Mucosa of rectum (tissue), 2 donors: ENCODE data around the gene ARPIN.

ENCODE experiments used
- H3K27ac ChIP-seq, 2 donors: one replicate each; pipeline ENCODE4 v1.7.0; 2013; ENCODE audit warnings: inconsistent platforms in 2 of 2, low read depth in 2 of 2, low read length in 2 of 2
- H3K27me3 ChIP-seq, 2 donors: one replicate each; pipeline ENCODE4 v1.7.0; 2013; ENCODE audit warnings: low read length in 2 of 2; ENCODE audit not compliant: control insufficient read depth in 2 of 2, insufficient read depth in 2 of 2
- H3K36me3 ChIP-seq, 2 donors: one replicate each; pipeline ENCODE4 v1.7.0; 2013; ENCODE audit warnings: low read length in 2 of 2; ENCODE audit not compliant: control insufficient read depth in 2 of 2, insufficient read depth in 2 of 2
- H3K4me1 ChIP-seq, 2 donors: one replicate each; pipeline ENCODE4 v1.7.0; 2013; ENCODE audit warnings: low read length in 2 of 2, mild to moderate bottlenecking in 1 of 2; ENCODE audit not compliant: control insufficient read depth in 2 of 2, insufficient read depth in 2 of 2
- H3K4me3 ChIP-seq, 2 donors: one replicate each; pipeline ENCODE4 v1.7.0; 2013; ENCODE audit warnings: low read length in 2 of 2
- H3K9ac ChIP-seq, 2 donors: one replicate each; pipeline ENCODE4 v1.7.0; 2013; ENCODE audit warnings: low read length in 2 of 2, low read depth in 1 of 2, mild to moderate bottlenecking in 1 of 2
- H3K9me3 ChIP-seq, 2 donors: one replicate each; pipeline ENCODE4 v1.7.0; 2013; ENCODE audit warnings: low read length in 2 of 2; ENCODE audit not compliant: control insufficient read depth in 2 of 2
- donor health status: healthy.
- donor health status: Normal muscosa, but diverticular disease.

Gene ARPIN

GRCh38 chr15:89910891-89911626, 1.7 kb downstream of the ARPIN start:
- no peaks in the 10 kb centered on the region for H3K9me3 ChIP-seq
- H3K4me3 ChIP-seq, result peak overlapping the region; percentile 78 to 80
- no peak overlapping the region for H3K27ac ChIP-seq
- H3K4me1 ChIP-seq, result peaks cover 11 to 15% of the 10 kb centered on the region in 2 donors
- peaks cover 11 to 26% of the 10 kb centered on the region in 2 donors for H3K36me3 ChIP-seq
- no peaks in the 10 kb centered on the region for H3K27me3 ChIP-seq
- no peak overlapping the region for H3K9ac ChIP-seq

DNA sequence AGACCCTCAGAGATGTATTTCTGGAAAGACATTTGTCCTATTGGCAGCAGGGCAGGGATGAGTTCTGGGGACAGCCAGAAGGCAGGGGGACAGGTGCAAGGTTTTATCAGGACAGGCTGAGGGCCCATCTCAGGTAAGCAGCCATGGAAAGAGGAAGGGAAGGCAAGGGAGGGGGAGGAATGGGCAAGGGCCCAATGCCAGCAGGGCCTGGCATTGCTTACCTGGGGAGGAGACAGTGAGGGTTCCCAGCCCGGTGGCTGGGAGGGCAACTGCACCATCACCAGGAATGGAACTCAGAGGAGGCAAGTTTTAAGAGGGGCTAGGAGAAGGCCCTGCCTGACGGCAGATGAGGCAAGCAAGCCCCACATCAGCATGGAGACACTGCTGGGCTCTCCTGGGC, 3.1 kb downstream of the ARPIN start:
- Histone ChIP-seq H3K9me3 (no peaks in the 10 kb centered on the region), H3K9ac (peak overlapping the region in 1 of 2 donors; percentile 32), H3K27ac (no peak overlapping the region), H3K4me1 (peaks cover 11 to 15% of the 10 kb centered on the region in 2 donors), H3K36me3 (peaks cover 14 to 29% of the 10 kb centered on the region in 2 donors), H3K4me3 (no peak overlapping the region), H3K27me3 (no peaks in the 10 kb centered on the region)

DNA sequence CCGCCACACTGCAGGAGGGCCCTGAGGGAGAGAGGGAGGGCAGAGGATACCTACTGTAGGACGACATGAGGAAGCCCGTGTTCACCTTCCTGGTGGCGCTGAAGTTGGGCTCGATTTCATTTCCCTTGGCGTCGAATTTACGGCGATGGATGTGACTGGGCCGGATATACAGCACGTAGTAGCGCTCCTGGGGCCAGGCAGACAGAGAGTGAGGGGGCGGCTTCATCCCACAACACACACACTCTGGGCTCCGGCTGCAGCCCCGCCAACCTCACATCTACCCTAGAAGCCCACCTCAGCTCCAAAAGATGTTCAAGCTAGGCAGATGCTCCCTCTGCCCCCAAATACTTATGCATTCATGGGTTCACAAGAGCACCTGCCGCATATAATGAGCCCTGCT, 4.5 kb downstream of the ARPIN start:
- Histone ChIP-seq H3K36me3 (peaks cover 24 to 35% of the 10 kb centered on the region in 2 donors), H3K4me1 (peaks cover 11% of the 10 kb centered on the region in 2 donors), H3K9me3 (no peaks in the 10 kb centered on the region), H3K27ac (no peak overlapping the region), H3K27me3 (no peaks in the 10 kb centered on the region), H3K9ac (no peak overlapping the region), H3K4me3 (no peak overlapping the region)

GRCh38 chr15:89907289-89907688, 5.5 kb downstream of the ARPIN start:
- Histone ChIP-seq H3K4me1 (peaks cover 7 to 8% of the 10 kb centered on the region in 2 donors), H3K27ac (no peak overlapping the region), H3K9ac (no peak overlapping the region), H3K9me3 (no peaks in the 10 kb centered on the region), H3K27me3 (no peaks in the 10 kb centered on the region), H3K4me3 (no peak overlapping the region), H3K36me3 (peaks cover 31 to 42% of the 10 kb centered on the region in 2 donors)

DNA sequence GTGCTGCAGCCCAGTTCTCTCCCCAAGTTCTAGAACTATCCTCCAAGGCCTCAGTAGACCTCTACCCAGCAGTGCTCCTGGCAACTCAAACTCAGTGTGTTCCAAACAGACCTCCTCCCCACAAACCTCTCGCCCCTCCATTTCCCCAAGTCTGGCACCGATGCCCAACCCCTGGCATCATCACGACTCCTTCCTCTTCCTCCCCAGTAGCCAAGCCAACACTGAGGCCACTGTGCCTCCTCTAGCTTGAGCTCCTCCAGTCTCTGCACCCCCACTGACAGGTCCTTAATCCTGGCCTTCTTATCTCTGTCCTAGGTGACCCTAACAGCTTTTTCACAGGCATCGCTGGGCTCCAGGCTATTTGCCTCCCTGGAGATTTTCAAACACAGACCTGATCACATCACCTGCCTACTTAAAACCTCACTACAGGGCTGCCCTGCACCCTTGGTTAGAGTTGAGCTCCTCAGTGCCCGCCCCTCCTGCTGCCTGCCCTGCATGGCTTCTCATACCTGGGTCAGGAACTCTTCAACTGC, 6.8 kb downstream of the ARPIN start:
- Histone ChIP-seq H3K9ac (no peak overlapping the region), H3K9me3 (no peaks in the 10 kb centered on the region), H3K27me3 (no peaks in the 10 kb centered on the region), H3K27ac (no peak overlapping the region), H3K36me3 (peaks cover 33 to 50% of the 10 kb centered on the region in 2 donors), H3K4me1 (no peaks in the 10 kb centered on the region), H3K4me3 (no peak overlapping the region)

DNA sequence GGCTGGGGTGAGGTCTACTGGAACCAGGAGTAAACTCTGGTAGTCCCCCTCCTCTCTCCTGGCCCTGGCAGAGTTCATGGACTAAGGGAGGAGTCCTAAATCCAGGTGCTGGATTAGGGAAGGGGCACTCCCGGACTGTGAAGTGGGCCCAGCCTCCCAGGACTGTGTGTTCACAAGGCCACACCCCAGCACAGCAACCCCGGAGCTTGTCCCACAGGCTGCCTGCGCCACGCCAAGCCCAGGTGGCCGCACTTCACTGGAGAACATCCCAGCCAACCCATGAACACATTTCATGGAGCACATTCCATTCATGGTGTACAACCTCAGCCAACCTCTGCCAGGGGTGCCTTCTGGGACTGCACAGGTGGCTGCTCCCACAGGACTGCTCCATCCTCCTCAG, 8.2 kb downstream of the ARPIN start:
- Histone ChIP-seq H3K27ac (no peak overlapping the region), H3K36me3 (peaks cover 39 to 49% of the 10 kb centered on the region in 2 donors)

GRCh38 chr15:89903858-89904130, 9.0 kb downstream of the ARPIN start:
- Histone ChIP-seq H3K36me3 (peaks cover 35 to 47% of the 10 kb centered on the region in 2 donors), H3K9me3 (no peaks in the 10 kb centered on the region), H3K27ac (no peak overlapping the region), H3K27me3 (no peaks in the 10 kb centered on the region), H3K9ac (no peak overlapping the region), H3K4me1 (peaks cover 0 to 4% of the 10 kb centered on the region in 2 donors), H3K4me3 (no peak overlapping the region)

More for the DNA sequence above, 8.2 kb downstream of the ARPIN start:
- Histone ChIP-seq H3K4me1 (no peaks in the 10 kb centered on the region), H3K9ac (no peak overlapping the region), H3K4me3 (no peak overlapping the region), H3K9me3 (no peaks in the 10 kb centered on the region), H3K27me3 (no peaks in the 10 kb centered on the region)

DNA sequence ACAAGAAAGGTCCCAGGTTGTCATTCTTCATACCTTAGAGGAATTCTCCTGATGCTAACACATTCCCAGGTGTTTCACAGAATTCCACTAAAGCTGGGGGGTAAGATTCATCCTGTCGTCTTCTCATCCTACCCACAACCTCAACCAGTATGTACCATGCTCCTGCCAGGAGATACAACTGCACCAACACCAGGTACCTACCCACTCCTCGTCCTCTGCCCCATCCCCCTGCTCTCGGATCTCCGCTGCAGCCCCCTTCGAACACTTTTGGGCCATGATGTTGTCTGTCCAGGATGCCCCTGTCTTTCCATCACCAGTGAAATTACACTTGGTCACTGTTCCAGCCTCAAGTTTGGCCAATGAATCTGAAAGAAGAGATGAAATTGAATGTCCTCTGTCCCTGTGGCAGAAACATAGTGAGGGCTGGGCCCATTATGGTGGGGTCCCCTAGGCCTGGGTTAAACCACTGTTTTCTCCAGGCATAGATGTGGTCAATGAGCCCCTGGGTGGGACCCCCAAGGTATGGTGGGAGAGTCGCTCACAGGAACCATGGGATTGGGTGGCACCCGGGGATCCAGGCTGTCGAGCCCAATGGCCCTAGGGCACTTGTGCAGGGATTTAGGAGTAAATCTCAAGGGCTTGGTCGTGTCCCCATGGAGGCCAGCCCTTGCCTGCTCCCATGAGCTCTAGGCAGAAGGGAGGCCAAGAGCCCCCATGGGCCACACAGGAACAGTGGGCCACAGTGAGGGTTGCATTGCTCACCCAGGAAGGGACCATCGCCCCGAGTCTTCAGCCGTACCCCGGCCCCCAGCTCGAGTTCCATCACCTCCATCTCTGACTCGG, 9.5 kb downstream of the ARPIN start:
- Histone ChIP-seq H3K4me3 (no peak overlapping the region), H3K36me3 (peaks cover 35 to 47% of the 10 kb centered on the region in 2 donors), H3K9ac (no peak overlapping the region), H3K4me1 (peaks cover 0 to 6% of the 10 kb centered on the region in 2 donors), H3K27ac (no peak overlapping the region), H3K9me3 (no peaks in the 10 kb centered on the region), H3K27me3 (no peaks in the 10 kb centered on the region)

DNA sequence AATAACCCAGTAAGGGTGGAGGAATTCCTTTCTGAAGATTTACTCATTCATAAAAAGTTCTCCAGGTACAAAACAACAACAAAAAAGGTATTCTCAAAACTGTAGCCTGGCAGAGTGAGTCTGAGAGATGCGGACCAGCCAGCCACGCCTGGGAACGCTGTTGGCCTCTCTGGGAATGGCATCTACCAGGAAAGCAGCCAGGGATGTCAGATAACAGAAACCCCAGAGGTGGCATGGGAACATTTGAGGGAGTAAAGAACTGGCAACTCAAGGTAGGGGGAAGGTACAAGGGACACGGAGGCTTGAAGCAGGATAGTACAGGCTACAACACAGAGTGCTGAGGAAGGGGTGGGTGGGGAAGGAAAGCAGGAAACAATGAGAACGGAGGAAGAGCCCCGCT, 11.9 kb downstream of the ARPIN start:
- Histone ChIP-seq H3K4me1 (peaks cover 0 to 6% of the 10 kb centered on the region in 2 donors), H3K36me3 (peaks cover 26 to 33% of the 10 kb centered on the region in 2 donors), H3K27ac (no peak overlapping the region), H3K4me3 (no peak overlapping the region), H3K9ac (no peak overlapping the region), H3K27me3 (no peaks in the 10 kb centered on the region), H3K9me3 (no peaks in the 10 kb centered on the region)

DNA sequence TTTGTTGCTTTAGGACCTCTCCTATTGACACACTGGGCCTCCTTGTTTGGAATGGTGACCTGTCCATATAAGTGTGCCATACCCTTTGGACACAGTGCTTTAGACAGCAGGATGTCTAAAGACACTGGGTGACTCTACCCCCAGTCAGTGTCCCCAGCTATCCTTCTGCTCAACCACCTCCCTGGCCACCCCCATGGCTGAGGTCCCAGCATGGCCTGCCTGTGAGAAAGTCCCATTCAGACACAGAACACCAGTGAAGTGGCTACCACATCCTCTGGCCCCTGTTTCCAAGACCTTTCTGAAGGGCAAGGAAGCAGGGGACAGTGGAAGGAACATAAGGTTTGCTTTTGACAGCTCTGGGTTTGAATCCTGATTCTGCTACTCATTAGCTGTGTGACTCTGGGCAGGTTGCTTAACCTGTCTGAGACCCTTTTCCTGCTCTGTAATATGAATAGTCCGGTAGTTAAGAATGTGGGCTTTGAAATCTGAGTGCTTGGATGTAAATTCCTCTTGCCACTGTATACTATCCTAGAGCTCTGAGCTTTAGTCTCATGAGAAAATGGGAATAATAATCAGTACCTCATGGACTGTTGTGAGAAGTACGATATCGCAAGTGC, 12.7 kb downstream of the ARPIN start:
- Histone ChIP-seq H3K27me3 (no peaks in the 10 kb centered on the region), H3K4me3 (no peak overlapping the region), H3K36me3 (peaks cover 25 to 33% of the 10 kb centered on the region in 2 donors), H3K4me1 (peaks cover 0 to 10% of the 10 kb centered on the region in 2 donors), H3K9me3 (no peaks in the 10 kb centered on the region), H3K9ac (no peak overlapping the region), H3K27ac (peak overlapping the region in 1 of 2 donors; percentile 13)
